OCI-LY7 (cell line): ENCODE measurements around the gene CGRRF1.

Experiments used
- CTCF ChIP-seq: fragments of 200-600 bp; sonication (generic); conservative IDR thresholded peaks from 2 replicates; pipeline ENCODE4 v1.5.1; 2014; ENCODE audit warnings: mild to moderate bottlenecking, antibody characterized with exemption, low read length, moderate library complexity, mixed read lengths
- EZH2phosphoT487 ChIP-seq: fragments of 200-600 bp; sonication (generic); IDR thresholded peaks from 2 replicates; pipeline ENCODE4 v1.6.1; 2018; ENCODE audit warnings: low read depth, borderline replicate concordance, mild to moderate bottlenecking, mixed run types, antibody characterized with exemption, low read length, moderate library complexity, mixed read lengths

GRCh38 chr14:54532111-54533012, 22.7 kb downstream of the CGRRF1 start:
- TF ChIP-seq CTCF (no peak), EZH2phosphoT487 (no peak)
